Vagina (tissue), 2 donors: ENCODE measurements around the gene TTC23L. TPM values are rescaled to one million over a fixed set of nuclear protein-coding genes. Genes with fewer than 3 reads are reported as not detected.

Source experiments
- DNase-seq, 2 donors: peaks; one replicate each; pipeline ENCODE4 v3.0.0-alpha.2; 2017; ENCODE audit errors: extremely low spot score in 2 of 2
- H3K27ac ChIP-seq: fragments of 200-600 bp; sonication (generic); one replicate; pipeline ENCODE4 v1.5.1; 2019
- H3K27me3 ChIP-seq: fragments of 200-600 bp; sonication (generic); one replicate; pipeline ENCODE4 v1.5.1; 2019
- H3K36me3 ChIP-seq, 2 donors: fragments of 200-600 bp; sonication (generic); one replicate each; pipeline ENCODE4 v1.5.1; 2017 to 2019
- H3K4me1 ChIP-seq: fragments of 200-600 bp; sonication (generic); one replicate; pipeline ENCODE4 v1.5.1; 2019
- H3K4me3 ChIP-seq, 2 donors: fragments of 200-600 bp; sonication (generic); 1 replicate in 1 of 2; 2 replicates in 1 of 2; pipeline ENCODE4 v1.5.1; 2016 to 2019
- H3K9me3 ChIP-seq: fragments of 200-600 bp; sonication (generic); one replicate; pipeline ENCODE4 v1.5.1; 2019
- CTCF ChIP-seq, 3 experiments: fragments of 450-650 bp in 2 of 3; fragments of 200-600 bp in 1 of 3; sonication (generic) in 1 of 3; IDR thresholded peaks; one replicate each; pipeline ENCODE4 v1.5.1; 2017 to 2019; ENCODE audit warnings: antibody characterized with exemption in 3 of 3, mild to moderate bottlenecking in 2 of 3, moderate library complexity in 2 of 3
- POLR2A ChIP-seq, 2 donors: fragments of 450-650 bp; IDR thresholded peaks; one replicate each; pipeline ENCODE4 v1.6.1; 2017; ENCODE audit warnings: antibody characterized with exemption in 2 of 2, mild to moderate bottlenecking in 2 of 2, moderate library complexity in 2 of 2
- POLR2AphosphoS5 ChIP-seq, 2 donors: sonication (generic); formaldehyde crosslinking; IDR thresholded peaks; one replicate each; pipeline ENCODE4 v1.9.0; 2017; ENCODE audit warnings: antibody characterized with exemption in 2 of 2, mild to moderate bottlenecking in 2 of 2, low read depth in 1 of 2; ENCODE audit not compliant: insufficient read depth in 1 of 2
- intact Hi-C: fragments of 100-400 bp; cut with DNase I; formaldehyde crosslinking; loops from one replicate; pipeline ENCODE4 v1.15.1; 2023
- total RNA-seq: library from RNA; depleted of rRNA; stranded (reverse); fragments of >200 nt; gene quantifications from one replicate; pipeline ENCODE4 v1.2.3, GENCODE V29; 2016

TTC23L gene
- total RNA-seq, 1 donor from 2014 or later, result 0.25 TPM

DNA sequence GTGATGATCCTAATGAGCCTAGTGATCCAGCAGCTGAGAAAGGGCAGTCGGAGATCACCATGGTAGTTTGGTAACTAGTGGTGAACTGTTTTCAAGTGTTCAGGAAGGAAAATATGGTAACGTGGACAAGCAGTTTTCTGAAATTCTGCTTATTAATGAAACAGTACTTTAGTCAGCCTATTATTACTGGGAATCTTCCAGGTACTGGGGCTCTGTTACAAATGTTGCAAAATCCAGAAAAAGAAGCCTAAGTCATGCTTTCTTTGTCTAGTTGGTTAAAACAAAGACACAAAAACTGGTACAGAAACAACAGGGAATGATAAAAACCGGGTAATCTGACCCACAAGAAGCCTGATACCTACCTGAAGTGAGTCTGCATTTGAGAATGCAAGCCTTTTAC lies 18.2 kb downstream of the TTC23L start:
- intact Hi-C loops, result no loop called here
- TF ChIP-seq POLR2AphosphoS5 (IDR thresholded peaks at IDR 0.05; ENCODE audit: insufficient read depth in 1 of 2, low read depth in 1 of 2) (no peak), CTCF (IDR thresholded peaks at IDR 0.05) (no peak)

DNA sequence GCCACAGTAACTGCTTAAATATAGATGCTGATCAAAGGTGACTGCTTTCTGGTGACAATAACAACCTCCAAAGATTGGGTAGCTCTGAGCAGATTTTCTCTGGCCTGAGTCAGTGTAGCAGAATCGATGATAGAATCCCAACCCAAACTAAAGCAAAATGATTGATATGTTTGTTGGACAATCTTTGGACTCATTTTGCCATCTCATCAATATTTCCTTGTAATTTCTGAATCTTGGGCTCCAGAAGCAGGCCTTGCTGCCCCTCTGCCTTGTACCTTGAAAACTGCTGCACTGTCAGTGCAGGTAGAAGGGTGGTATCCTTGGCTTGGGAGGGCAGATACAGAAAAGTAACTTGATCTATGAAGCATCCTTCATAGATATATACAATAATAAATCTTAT lies 18.9 kb downstream of the TTC23L start:
- DNase-seq, result no peak
- Histone ChIP-seq H3K4me1 (no peaks in the 10 kb centered on the region), H3K36me3 (no peaks in the 10 kb centered on the region), H3K27me3 (no peaks in the 10 kb centered on the region), H3K27ac (no peak overlapping the region), H3K9me3 (no peaks in the 10 kb centered on the region), H3K4me3 (no peak overlapping the region)
- no peak for TF ChIP-seq POLR2AphosphoS5 (IDR thresholded peaks at IDR 0.05; ENCODE audit: insufficient read depth in 1 of 2, low read depth in 1 of 2)
- TF ChIP-seq POLR2A (IDR thresholded peaks at IDR 0.05), result no peak
- no peak for TF ChIP-seq CTCF (IDR thresholded peaks at IDR 0.05)
- intact Hi-C loops, result no loop called here

More for the DNA sequence above, 18.2 kb downstream of the TTC23L start:
- H3K27me3 ChIP-seq, result no peaks in the 10 kb centered on the region
- H3K27ac ChIP-seq, result no peak overlapping the region
- no peaks in the 10 kb centered on the region for H3K9me3 ChIP-seq
- no peak for DNase-seq
- no peaks in the 10 kb centered on the region for H3K36me3 ChIP-seq
- no peak overlapping the region for H3K4me3 ChIP-seq
- no peaks in the 10 kb centered on the region for H3K4me1 ChIP-seq

DNA sequence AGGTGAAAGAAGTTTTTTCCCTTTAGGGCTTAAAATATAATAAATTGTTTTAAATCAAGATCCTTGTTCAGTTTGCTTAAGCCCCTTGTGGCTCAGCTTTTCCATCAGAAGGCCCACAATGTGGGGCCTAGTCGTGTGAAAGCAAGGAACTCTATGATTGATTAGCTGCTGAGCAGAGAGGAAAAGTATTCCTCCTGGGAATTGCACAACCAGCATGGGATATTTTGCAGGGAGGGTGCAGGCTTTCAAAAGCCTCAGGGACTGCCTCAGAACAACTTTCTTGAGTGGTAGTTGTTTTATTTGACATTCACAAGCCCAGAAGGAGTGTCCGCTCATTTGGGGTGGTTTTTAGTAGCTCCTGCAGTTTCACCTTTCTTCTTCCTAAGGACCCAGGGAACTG lies 19.8 kb downstream of the TTC23L start:
- H3K4me1 ChIP-seq, result peaks cover 6% of the 10 kb centered on the region
- no peaks in the 10 kb centered on the region for H3K36me3 ChIP-seq
- H3K27me3 ChIP-seq, result no peaks in the 10 kb centered on the region
- no peak overlapping the region for H3K27ac ChIP-seq
- intact Hi-C loops, result no loop called here
- no peaks in the 10 kb centered on the region for H3K9me3 ChIP-seq
- no peak for DNase-seq
- TF ChIP-seq POLR2A (IDR thresholded peaks at IDR 0.05), result no peak
- no peak for TF ChIP-seq POLR2AphosphoS5 (IDR thresholded peaks at IDR 0.05; ENCODE audit: insufficient read depth in 1 of 2, low read depth in 1 of 2)
- TF ChIP-seq CTCF (IDR thresholded peaks at IDR 0.05), result no peak
- no peak overlapping the region for H3K4me3 ChIP-seq

- no peak for DNase-seq
- no peak overlapping the region for H3K27ac ChIP-seq
- H3K4me1 ChIP-seq, result peaks cover 6% of the 10 kb centered on the region
- intact Hi-C loops, result no loop called here
- no peaks in the 10 kb centered on the region for H3K9me3 ChIP-seq
- no peak overlapping the region for H3K4me3 ChIP-seq
- no peaks in the 10 kb centered on the region for H3K36me3 ChIP-seq
- no peaks in the 10 kb centered on the region for H3K27me3 ChIP-seq
- no peak for TF ChIP-seq POLR2A (IDR thresholded peaks at IDR 0.05)
- TF ChIP-seq CTCF (IDR thresholded peaks at IDR 0.05), result no peak
- no peak for TF ChIP-seq POLR2AphosphoS5 (IDR thresholded peaks at IDR 0.05; ENCODE audit: insufficient read depth in 1 of 2, low read depth in 1 of 2)
These were observed 20.3 kb downstream of the TTC23L start for GRCh38 chr5:34859253-34859652.

- Histone ChIP-seq H3K4me3 (no peak overlapping the region), H3K9me3 (no peaks in the 10 kb centered on the region), H3K4me1 (peaks cover 6% of the 10 kb centered on the region), H3K36me3 (no peaks in the 10 kb centered on the region), H3K27me3 (no peaks in the 10 kb centered on the region), H3K27ac (no peak overlapping the region)
- TF ChIP-seq POLR2A (IDR thresholded peaks at IDR 0.05) (no peak), POLR2AphosphoS5 (IDR thresholded peaks at IDR 0.05; ENCODE audit: insufficient read depth in 1 of 2, low read depth in 1 of 2) (no peak), CTCF (IDR thresholded peaks at IDR 0.05) (no peak)
- no peak for DNase-seq
- intact Hi-C loops, result no loop called here
These were observed 25.0 kb downstream of the TTC23L start for GRCh38 chr5:34863946-34864345.
